CD4-positive, alpha-beta memory T cell (primary cell): ENCODE measurements around the gene GMNC. TPM values are rescaled to one million over a fixed set of nuclear protein-coding genes. Genes with fewer than 3 reads are reported as not detected.

Experiments
- CTCF ChIA-PET: fragments of 350-600 bp; sonication (Branson Sonifier 250); formaldehyde crosslinking; loops from one replicate; lab custom pipeline; 2021; ENCODE audit warnings: inconsistent platforms; ENCODE audit not compliant: partially characterized antibody; lab: Charles Lee
- POLR2A ChIA-PET: fragments of 350-600 bp; sonication (Branson Sonifier 250); formaldehyde crosslinking; loops from one replicate; lab custom pipeline; 2021; ENCODE audit not compliant: partially characterized antibody; lab: Charles Lee
- DNase-seq, 5 donors: peaks; one replicate each; pipeline versions ENCODE4 v3.0.0 to v3.0.0-alpha.2; 2020 to 2022; ENCODE audit warnings: mixed read lengths in 1 of 5
- H3K27ac ChIP-seq: one replicate; pipeline ENCODE4 v1.7.0; 2013; ENCODE audit warnings: low read depth, low read length
- H3K27me3 ChIP-seq: 2 replicates; pipeline ENCODE4 v1.7.0; 2013; ENCODE audit warnings: mild to moderate bottlenecking, low read length, moderate library complexity; ENCODE audit not compliant: insufficient read depth
- H3K36me3 ChIP-seq: 2 replicates; pipeline ENCODE4 v1.7.0; 2013; ENCODE audit warnings: mild to moderate bottlenecking, low read length, moderate library complexity; ENCODE audit not compliant: insufficient read depth
- H3K4me1 ChIP-seq: 2 replicates; pipeline ENCODE4 v1.7.0; 2013; ENCODE audit warnings: mild to moderate bottlenecking, low read length, moderate library complexity; ENCODE audit not compliant: insufficient read depth
- H3K4me3 ChIP-seq, 2 donors: one replicate each; pipeline ENCODE4 v1.7.0; 2013; ENCODE audit warnings: low read length in 2 of 2, mild to moderate bottlenecking in 1 of 2
- H3K9me3 ChIP-seq, 2 donors: one replicate each; pipeline ENCODE4 v1.7.0; 2013; ENCODE audit warnings: low read length in 2 of 2, control low read depth in 1 of 2; ENCODE audit not compliant: control insufficient read depth in 1 of 2
- H3K27ac Mint-ChIP-seq, 7 donors: one replicate each; pipeline ENCODE4 v1.8.0; 2020 to 2021; ENCODE audit warnings: mixed read lengths in 7 of 7, mild to moderate bottlenecking in 6 of 7, inconsistent platforms in 3 of 7, moderate library complexity in 3 of 7
- H3K27me3 Mint-ChIP-seq, 2 donors: one replicate each; pipeline ENCODE4 v1.8.0; 2020 to 2021; ENCODE audit warnings: mixed read lengths in 2 of 2
- H3K36me3 Mint-ChIP-seq, 2 donors: one replicate each; pipeline ENCODE4 v1.8.0; 2020 to 2021; ENCODE audit warnings: mixed read lengths in 2 of 2, inconsistent platforms in 1 of 2, mild to moderate bottlenecking in 1 of 2
- H3K4me1 Mint-ChIP-seq, 4 donors: one replicate each; pipeline ENCODE4 v1.8.0; 2020 to 2021; ENCODE audit warnings: mixed read lengths in 4 of 4, mild to moderate bottlenecking in 1 of 4
- H3K4me3 Mint-ChIP-seq, 8 donors: one replicate each; pipeline ENCODE4 v1.8.0; 2020 to 2021; ENCODE audit warnings: mixed read lengths in 8 of 8, mild to moderate bottlenecking in 7 of 8, moderate library complexity in 6 of 8, inconsistent platforms in 3 of 8
- H3K9me3 Mint-ChIP-seq, 8 donors: one replicate each; pipeline ENCODE4 v1.8.0; 2020 to 2021; ENCODE audit warnings: mixed read lengths in 8 of 8, mild to moderate bottlenecking in 5 of 8, inconsistent platforms in 3 of 8, moderate library complexity in 1 of 8
- intact Hi-C: fragments of 100-400 bp; cut with micrococcal nuclease; formaldehyde crosslinking; loops from one replicate; pipeline ENCODE4 v1.15.1; 2023
- polyA plus RNA-seq, 2 donors: library from polyadenylated mRNA; unstranded; fragments of 300-500 nt; fragmentation: Illumina TruSeq; gene quantifications; one replicate each; pipeline ENCODE4 v1.2.3, GENCODE V29; 2021
- total RNA-seq, 2 experiments: library from RNA; stranded (reverse); gene quantifications; one replicate each; pipeline ENCODE4 v1.2.3, GENCODE V29; 2021

GMNC gene
- total and polyA plus RNA-seq, 4 experiments from 2014 or later: not detected

GRCh38 chr3:190865828-190866227, 3.3 kb upstream of the GMNC start:
- ChIA-PET CTCF (no interaction called here), POLR2A (no interaction called here)
- Mint-ChIP-seq H3K4me1 (peaks cover 0 to 11% (median 8%) of the 10 kb centered on the region in 4 donors), H3K9me3 (peaks cover 0 to 4% (median 0%) of the 10 kb centered on the region in 8 donors), H3K27me3 (peaks cover 12 to 14% of the 10 kb centered on the region in 2 donors), H3K4me3 (no peak overlapping the region), H3K36me3 (no peaks in the 10 kb centered on the region), H3K27ac (peak overlapping the region in 1 of 7 donors; percentile 18)
- no peaks in the 10 kb centered on the region for H3K36me3 ChIP-seq
- H3K9me3 ChIP-seq: no peaks in the 10 kb centered on the region
- no peak overlapping the region for H3K4me3 ChIP-seq
- no peak overlapping the region for H3K27ac ChIP-seq
- no peak for DNase-seq
- H3K4me1 ChIP-seq: no peaks in the 10 kb centered on the region
- intact Hi-C loops: no loop called here
- H3K27me3 ChIP-seq: no peaks in the 10 kb centered on the region

DNA sequence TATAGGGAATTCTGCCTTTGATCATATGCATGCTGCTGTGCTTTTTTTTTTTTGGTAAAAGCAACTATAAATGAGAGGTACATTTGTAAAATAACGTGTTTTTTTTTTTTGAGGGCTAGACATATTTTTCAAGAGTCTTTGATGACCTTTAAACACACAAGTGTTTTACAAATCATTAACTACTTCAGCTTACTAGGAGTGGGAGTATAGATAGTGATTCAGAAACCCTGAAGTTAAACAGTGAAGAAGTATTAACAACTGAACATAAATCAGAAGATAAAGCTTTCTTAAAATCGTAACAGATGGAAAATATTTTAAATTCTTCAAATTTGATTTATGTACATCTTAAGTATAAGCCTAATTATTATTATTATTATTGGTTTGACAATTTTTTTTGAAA, 2.9 kb upstream of the GMNC start:
- H3K9me3 Mint-ChIP-seq: peaks cover 0 to 4% (median 0%) of the 10 kb centered on the region in 8 donors
- no peaks in the 10 kb centered on the region for H3K36me3 Mint-ChIP-seq
- H3K4me3 ChIP-seq: no peak overlapping the region
- ChIA-PET CTCF (no interaction called here), POLR2A (no interaction called here)
- no peak overlapping the region for H3K4me3 Mint-ChIP-seq
- peaks cover 13 to 17% of the 10 kb centered on the region in 2 donors for H3K27me3 Mint-ChIP-seq
- H3K27me3 ChIP-seq: no peaks in the 10 kb centered on the region
- intact Hi-C loops: no loop called here
- peaks cover 0 to 11% (median 8%) of the 10 kb centered on the region in 4 donors for H3K4me1 Mint-ChIP-seq
- H3K27ac ChIP-seq: no peak overlapping the region
- H3K4me1 ChIP-seq: no peaks in the 10 kb centered on the region
- no peak for DNase-seq
- H3K27ac Mint-ChIP-seq: no peak overlapping the region
- no peaks in the 10 kb centered on the region for H3K9me3 ChIP-seq
- no peaks in the 10 kb centered on the region for H3K36me3 ChIP-seq

DNA sequence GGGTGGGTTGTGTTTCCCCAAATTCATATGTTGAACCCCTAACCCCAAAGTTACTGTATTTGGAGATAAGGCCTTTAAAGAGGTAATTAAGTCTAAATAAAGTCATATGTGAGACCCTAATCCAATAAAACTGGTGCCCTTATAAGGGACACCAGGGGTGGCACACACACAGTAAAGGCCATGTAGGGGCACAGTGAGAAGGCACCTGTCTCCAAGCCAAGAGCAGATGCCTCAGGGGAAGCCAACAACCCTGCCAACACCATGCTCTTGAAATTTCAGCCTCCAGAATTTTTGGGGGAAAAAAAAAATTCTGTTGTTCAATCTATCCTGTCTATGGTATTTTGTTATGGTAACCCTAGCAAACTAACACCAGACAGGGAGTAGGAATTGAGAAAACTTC, 1.5 kb upstream of the GMNC start:
- Histone ChIP-seq H3K4me3 (no peak overlapping the region), H3K36me3 (no peaks in the 10 kb centered on the region), H3K27ac (no peak overlapping the region), H3K27me3 (no peaks in the 10 kb centered on the region), H3K4me1 (no peaks in the 10 kb centered on the region), H3K9me3 (no peaks in the 10 kb centered on the region)
- Mint-ChIP-seq H3K4me1 (peaks cover 0 to 11% (median 8%) of the 10 kb centered on the region in 4 donors), H3K36me3 (no peaks in the 10 kb centered on the region), H3K27ac (no peak overlapping the region), H3K9me3 (peaks cover 0 to 4% (median 0%) of the 10 kb centered on the region in 8 donors), H3K27me3 (peaks cover 16 to 19% of the 10 kb centered on the region in 2 donors), H3K4me3 (no peak overlapping the region)
- CTCF ChIA-PET: interaction anchor here (0.7 kb wide), 1 partner anchor 20 kb away, joined by 3 read pairs; no protein-coding TSS in a partner anchor
- POLR2A ChIA-PET: no interaction called here
- no peak for DNase-seq
- intact Hi-C loops: no loop called here

DNA sequence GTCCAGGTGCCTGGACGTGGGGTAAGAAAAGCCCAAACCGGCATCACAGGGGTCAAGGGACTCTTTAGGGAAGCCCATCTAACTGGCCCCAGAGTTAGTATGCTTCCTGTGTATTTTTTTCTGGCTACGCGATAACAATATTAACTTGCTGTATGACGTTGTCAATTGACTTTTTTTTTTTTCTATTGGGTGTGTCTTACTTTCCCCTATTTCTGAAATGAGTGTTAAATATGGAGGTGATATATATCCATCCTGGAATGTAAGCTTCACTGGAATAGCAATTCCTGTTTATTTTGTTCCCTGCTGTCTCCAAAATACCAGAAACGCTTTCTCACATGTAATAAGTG, 598 bp upstream of the GMNC start:
- ChIA-PET POLR2A (no interaction called here), CTCF (interaction anchor here (1.3 kb wide), 1 partner anchor 20 kb away, joined by 3 read pairs; no protein-coding TSS in a partner anchor)
- Histone ChIP-seq H3K4me3 (no peak overlapping the region), H3K27me3 (no peaks in the 10 kb centered on the region), H3K4me1 (no peaks in the 10 kb centered on the region), H3K27ac (no peak overlapping the region), H3K36me3 (no peaks in the 10 kb centered on the region), H3K9me3 (no peaks in the 10 kb centered on the region)
- peaks cover 16 to 19% of the 10 kb centered on the region in 2 donors for H3K27me3 Mint-ChIP-seq
- H3K4me1 Mint-ChIP-seq: peaks cover 0 to 11% (median 8%) of the 10 kb centered on the region in 4 donors
- intact Hi-C loops: no loop called here
- no peak overlapping the region for H3K27ac Mint-ChIP-seq
- peak overlapping the region in 6 of 8 donors; percentile 13 to 76 (median 68) for H3K4me3 Mint-ChIP-seq
- no peaks in the 10 kb centered on the region for H3K36me3 Mint-ChIP-seq
- no peak for DNase-seq
- peaks cover 0 to 4% (median 0%) of the 10 kb centered on the region in 8 donors for H3K9me3 Mint-ChIP-seq

DNA sequence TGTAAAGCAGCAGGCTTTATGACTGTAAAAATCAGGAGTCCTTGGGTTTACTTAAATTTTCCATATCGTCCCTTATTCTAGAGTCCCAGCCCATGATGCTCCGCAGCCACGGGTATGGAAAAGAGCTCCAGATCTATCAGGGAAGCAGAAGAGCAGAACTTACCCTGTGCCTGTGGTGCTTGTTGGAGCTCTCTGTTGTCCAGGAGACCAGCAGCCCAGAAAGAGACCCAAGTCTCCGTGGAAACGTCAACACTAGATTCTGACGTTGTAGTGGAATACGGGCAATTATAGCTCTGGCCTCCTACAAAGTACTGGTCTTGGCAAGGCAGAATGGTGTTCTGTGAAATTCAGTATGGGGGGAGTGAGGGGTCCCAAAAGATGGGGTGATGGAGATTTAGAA, 2.0 kb downstream of the GMNC start:
- peaks cover 0 to 4% (median under 1%) of the 10 kb centered on the region in 8 donors for H3K9me3 Mint-ChIP-seq
- Histone ChIP-seq H3K4me3 (no peak overlapping the region), H3K27ac (no peak overlapping the region), H3K27me3 (no peaks in the 10 kb centered on the region), H3K9me3 (no peaks in the 10 kb centered on the region), H3K4me1 (no peaks in the 10 kb centered on the region), H3K36me3 (no peaks in the 10 kb centered on the region)
- H3K27me3 Mint-ChIP-seq: peaks cover 16 to 19% of the 10 kb centered on the region in 2 donors
- intact Hi-C loops: no loop called here
- no peaks in the 10 kb centered on the region for H3K36me3 Mint-ChIP-seq
- no peak for DNase-seq
- H3K4me3 Mint-ChIP-seq: no peak overlapping the region
- H3K27ac Mint-ChIP-seq: no peak overlapping the region
- peaks cover 0 to 11% (median 8%) of the 10 kb centered on the region in 4 donors for H3K4me1 Mint-ChIP-seq
- CTCF ChIA-PET: no interaction called here
- POLR2A ChIA-PET: no interaction called here

DNA sequence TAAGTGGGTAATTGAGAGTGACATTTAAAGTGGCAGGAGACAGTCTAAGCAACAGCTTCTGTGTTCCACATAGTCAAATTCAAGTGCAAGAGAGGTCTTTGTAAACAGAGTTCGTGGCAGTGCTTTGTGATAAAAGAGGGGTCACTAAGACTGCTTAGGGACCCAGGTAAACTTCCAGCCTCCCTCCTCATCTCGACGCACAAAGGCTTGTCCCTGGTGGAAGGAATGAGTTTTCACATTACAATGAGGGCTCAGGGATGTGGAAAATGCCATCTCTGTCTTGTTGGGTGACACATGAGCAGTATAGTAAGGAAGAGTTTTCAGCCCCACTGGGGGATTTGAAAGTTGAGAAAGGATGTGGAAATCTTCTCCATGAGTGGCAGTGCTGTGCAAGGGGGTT, 7.3 kb downstream of the GMNC start:
- POLR2A ChIA-PET: no interaction called here
- Histone ChIP-seq H3K9me3 (no peaks in the 10 kb centered on the region), H3K4me3 (no peak overlapping the region), H3K27ac (no peak overlapping the region), H3K4me1 (no peaks in the 10 kb centered on the region), H3K27me3 (no peaks in the 10 kb centered on the region), H3K36me3 (no peaks in the 10 kb centered on the region)
- Mint-ChIP-seq H3K36me3 (no peaks in the 10 kb centered on the region), H3K4me3 (no peak overlapping the region), H3K27ac (no peak overlapping the region), H3K27me3 (peaks cover 0 to under 1% of the 10 kb centered on the region in 2 donors), H3K9me3 (peaks cover 0 to 4% (median under 1%) of the 10 kb centered on the region in 8 donors), H3K4me1 (no peaks in the 10 kb centered on the region)
- intact Hi-C loops: no loop called here
- DNase-seq: no peak
- CTCF ChIA-PET: no interaction called here

DNA sequence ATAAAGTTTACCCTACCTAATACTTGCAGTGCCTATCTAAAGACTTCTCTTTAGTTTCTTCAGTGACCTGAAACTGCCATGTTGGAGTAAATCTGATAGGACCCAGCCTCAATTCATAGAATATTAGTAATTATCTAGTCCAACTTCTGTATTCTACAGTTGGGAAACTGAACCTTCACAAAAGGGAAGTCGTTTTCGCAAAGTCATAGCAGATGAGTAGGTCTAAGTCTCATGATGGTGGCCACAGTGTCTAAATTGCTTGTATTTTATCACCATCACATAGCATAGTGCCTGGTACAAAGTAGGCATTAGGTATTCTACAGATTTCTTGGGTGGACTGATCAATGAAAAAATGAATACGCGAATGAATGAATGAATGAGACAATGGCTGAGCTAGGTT, 8.4 kb downstream of the GMNC start:
- no peaks in the 10 kb centered on the region for H3K36me3 ChIP-seq
- no peaks in the 10 kb centered on the region for H3K4me1 ChIP-seq
- H3K9me3 ChIP-seq: no peaks in the 10 kb centered on the region
- no peaks in the 10 kb centered on the region for H3K36me3 Mint-ChIP-seq
- H3K9me3 Mint-ChIP-seq: peaks cover 0 to 4% (median under 1%) of the 10 kb centered on the region in 8 donors
- no peak overlapping the region for H3K4me3 ChIP-seq
- H3K27ac ChIP-seq: no peak overlapping the region
- POLR2A ChIA-PET: no interaction called here
- DNase-seq: no peak
- intact Hi-C loops: no loop called here
- CTCF ChIA-PET: no interaction called here
- H3K27me3 ChIP-seq: no peaks in the 10 kb centered on the region
- H3K4me3 Mint-ChIP-seq: no peak overlapping the region
- no peak overlapping the region for H3K27ac Mint-ChIP-seq
- no peaks in the 10 kb centered on the region for H3K4me1 Mint-ChIP-seq
- no peaks in the 10 kb centered on the region for H3K27me3 Mint-ChIP-seq
